Activated naive CD4-positive, alpha-beta T cell treated with anti-CD3 and anti-CD28 coated beads, Interleukin-2, amount 10 ng/mL, durations not matched to agents 7 days and 5 days (primary cell): ENCODE results near the gene SEPTIN7.
A peak's percentile ranks its signal among the peaks of the same experiment; 100 is the strongest.

ENCODE experiments used
- CTCF ChIA-PET: fragments of 350-600 bp; sonication (Branson Sonifier 250); formaldehyde crosslinking; loops from one replicate; lab custom pipeline; 2021; ENCODE audit warnings: antibody characterized with exemption; lab: Charles Lee
- DNase-seq: peaks from one replicate; pipeline ENCODE4 v3.0.0-alpha.2; 2020
- H3K27ac Mint-ChIP-seq: one replicate; pipeline ENCODE4 v1.8.0; 2021; ENCODE audit warnings: mild to moderate bottlenecking, moderate library complexity, mixed read lengths
- H3K27me3 Mint-ChIP-seq: one replicate; pipeline ENCODE4 v1.8.0; 2021; ENCODE audit warnings: mild to moderate bottlenecking, mixed read lengths
- H3K36me3 Mint-ChIP-seq: one replicate; pipeline ENCODE4 v1.8.0; 2021; ENCODE audit warnings: mixed read lengths
- H3K4me1 Mint-ChIP-seq: one replicate; pipeline ENCODE4 v1.8.0; 2021; ENCODE audit warnings: mixed read lengths
- H3K4me3 Mint-ChIP-seq: one replicate; pipeline ENCODE4 v1.8.0; 2021; ENCODE audit warnings: mild to moderate bottlenecking, moderate library complexity, mixed read lengths
- H3K9me3 Mint-ChIP-seq: one replicate; pipeline ENCODE4 v1.8.0; 2021; ENCODE audit warnings: mixed read lengths

Gene SEPTIN7

DNA sequence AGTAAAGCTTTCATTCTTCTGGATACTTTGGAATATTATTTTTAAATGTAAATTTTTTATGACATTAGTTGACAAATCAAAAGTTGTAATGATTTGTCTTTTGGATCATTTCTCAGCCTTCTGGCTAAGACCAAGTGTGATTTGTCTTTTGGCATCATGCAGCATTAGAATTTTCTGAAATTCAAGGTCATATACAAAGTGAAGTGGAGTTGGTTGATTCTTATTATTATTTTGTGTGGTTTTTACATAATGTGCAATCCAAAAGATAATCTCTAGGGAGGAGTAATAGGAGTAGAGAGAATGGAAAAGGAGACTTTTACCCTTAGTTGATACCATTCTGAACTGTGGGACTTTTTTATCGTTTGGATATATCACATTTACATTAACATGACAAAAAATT, 24.2 kb upstream of the SEPTIN7 start:
- Mint-ChIP-seq H3K36me3 (no peaks in the 10 kb centered on the region), H3K4me1 (no peaks in the 10 kb centered on the region), H3K4me3 (no peak overlapping the region), H3K9me3 (no peaks in the 10 kb centered on the region), H3K27me3 (no peaks in the 10 kb centered on the region), H3K27ac (no peak overlapping the region)
- CTCF ChIA-PET = interaction anchor here (1.2 kb wide), 1 partner anchor 14 kb away, joined by 3 read pairs; no protein-coding TSS in a partner anchor
- DNase-seq = no peak

DNA sequence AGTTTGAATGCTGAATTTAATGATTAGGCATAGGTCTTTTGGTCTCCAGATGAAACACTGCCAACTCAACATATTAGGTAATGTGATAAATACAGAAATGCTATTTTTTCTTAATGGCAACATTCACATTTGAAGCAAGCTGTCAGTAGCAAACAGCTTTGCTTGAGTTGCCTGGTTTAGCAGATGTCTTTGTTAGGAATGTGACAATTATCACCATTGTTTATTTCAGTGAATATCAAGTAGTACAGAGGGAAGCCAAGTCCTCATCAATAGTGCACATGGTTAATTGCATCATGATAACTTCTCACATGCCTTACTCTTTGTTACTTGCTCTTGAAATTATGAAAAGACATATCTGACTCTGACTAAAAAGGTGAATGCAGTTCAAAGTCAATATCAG, 23.7 kb upstream of the SEPTIN7 start:
- CTCF ChIA-PET = interaction anchor here (1.2 kb wide), 1 partner anchor 15 kb away, joined by 3 read pairs; no protein-coding TSS in a partner anchor
- Mint-ChIP-seq H3K4me3 (no peak overlapping the region), H3K9me3 (no peaks in the 10 kb centered on the region), H3K4me1 (no peaks in the 10 kb centered on the region), H3K27me3 (no peaks in the 10 kb centered on the region), H3K36me3 (no peaks in the 10 kb centered on the region), H3K27ac (no peak overlapping the region)
- DNase-seq = no peak

DNA sequence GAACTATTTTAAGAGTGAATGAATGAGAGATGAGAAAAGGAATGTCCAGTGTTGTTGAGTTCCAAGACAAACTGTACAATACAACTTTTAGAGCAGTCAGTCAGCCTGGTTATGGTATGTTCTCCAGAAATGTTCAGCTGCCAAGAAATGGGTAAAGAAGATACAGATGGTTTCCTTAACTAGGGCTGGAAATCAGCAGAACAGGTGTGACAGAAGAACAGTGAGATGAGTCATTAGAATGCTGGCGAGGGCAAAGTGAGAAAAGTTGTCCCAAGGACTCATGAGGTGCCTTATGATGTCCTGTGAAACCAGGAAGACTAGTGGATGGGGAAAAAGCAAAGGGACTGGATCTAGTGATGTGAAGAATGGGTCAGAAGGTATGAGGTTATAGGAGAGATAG, 20.8 kb upstream of the SEPTIN7 start:
- no peak for DNase-seq
- CTCF ChIA-PET = no interaction called here
- Mint-ChIP-seq H3K4me3 (no peak overlapping the region), H3K9me3 (no peaks in the 10 kb centered on the region), H3K27me3 (no peaks in the 10 kb centered on the region), H3K36me3 (no peaks in the 10 kb centered on the region), H3K4me1 (no peaks in the 10 kb centered on the region), H3K27ac (no peak overlapping the region)

DNA sequence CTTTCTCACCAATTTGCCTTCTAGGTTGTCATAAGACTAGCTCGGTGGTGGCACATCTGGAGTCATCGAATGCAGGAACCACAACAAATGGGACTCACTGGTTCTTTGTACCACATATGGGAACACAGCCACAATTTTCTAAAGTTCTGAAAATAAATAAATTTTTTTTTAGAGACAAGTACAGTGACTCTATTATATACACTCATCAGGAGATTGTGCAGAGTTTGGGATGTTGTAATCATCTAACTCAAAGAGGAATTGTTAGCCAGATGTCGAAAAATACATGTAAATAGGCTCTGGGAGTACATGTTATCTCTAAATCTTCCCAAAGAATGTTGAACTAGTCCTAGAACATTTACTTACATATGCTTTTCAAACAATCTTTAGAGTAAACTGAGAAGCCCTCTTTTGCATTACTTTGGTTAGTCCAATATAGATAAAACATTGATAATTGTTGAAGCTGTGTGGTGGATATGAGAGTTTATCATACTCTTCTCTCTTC, 19.6 kb upstream of the SEPTIN7 start:
- Mint-ChIP-seq H3K4me3 (no peak overlapping the region), H3K27ac (no peak overlapping the region), H3K9me3 (no peaks in the 10 kb centered on the region), H3K36me3 (no peaks in the 10 kb centered on the region), H3K27me3 (no peaks in the 10 kb centered on the region), H3K4me1 (no peaks in the 10 kb centered on the region)
- CTCF ChIA-PET = no interaction called here
- DNase-seq = no peak

DNA sequence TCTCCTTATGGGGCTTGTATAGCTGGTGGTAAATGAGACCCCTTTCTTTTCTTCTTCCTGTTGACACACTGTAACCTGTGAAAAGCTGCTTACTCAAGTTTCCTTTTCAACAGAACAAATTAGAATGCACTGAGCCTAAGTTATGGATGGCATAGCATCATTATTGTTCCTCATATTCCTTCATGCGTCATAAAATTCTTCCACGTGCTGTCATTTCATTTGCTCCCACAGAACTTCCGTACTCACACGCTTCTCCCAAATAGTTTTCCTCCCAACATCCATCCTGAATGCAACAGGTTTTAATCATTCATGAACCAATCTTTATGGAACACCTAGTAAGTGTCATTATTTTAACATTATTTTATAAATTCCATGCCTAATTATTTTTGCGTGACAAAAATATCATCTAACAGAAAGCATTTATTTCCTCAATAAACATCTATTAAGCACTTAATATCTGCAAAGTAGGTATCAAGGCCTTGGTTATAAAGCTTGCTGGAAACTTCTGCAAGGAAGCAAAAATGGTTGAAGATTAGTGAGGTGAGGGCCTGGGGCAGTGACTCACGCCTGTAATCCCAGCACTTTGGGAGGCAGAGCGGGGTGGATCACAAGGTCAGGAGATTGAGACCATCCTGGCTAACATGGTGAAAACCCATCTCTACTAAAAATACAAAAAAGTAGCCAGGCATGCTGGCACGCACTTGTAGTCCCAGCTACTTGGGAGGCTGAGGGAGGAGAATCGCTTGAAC, 18.9 kb upstream of the SEPTIN7 start:
- no peak overlapping the region for H3K4me3 Mint-ChIP-seq
- no peak overlapping the region for H3K27ac Mint-ChIP-seq
- no peaks in the 10 kb centered on the region for H3K36me3 Mint-ChIP-seq
- no peaks in the 10 kb centered on the region for H3K9me3 Mint-ChIP-seq
- H3K27me3 Mint-ChIP-seq = no peaks in the 10 kb centered on the region
- DNase-seq = no peak
- CTCF ChIA-PET = no interaction called here
- no peaks in the 10 kb centered on the region for H3K4me1 Mint-ChIP-seq

DNA sequence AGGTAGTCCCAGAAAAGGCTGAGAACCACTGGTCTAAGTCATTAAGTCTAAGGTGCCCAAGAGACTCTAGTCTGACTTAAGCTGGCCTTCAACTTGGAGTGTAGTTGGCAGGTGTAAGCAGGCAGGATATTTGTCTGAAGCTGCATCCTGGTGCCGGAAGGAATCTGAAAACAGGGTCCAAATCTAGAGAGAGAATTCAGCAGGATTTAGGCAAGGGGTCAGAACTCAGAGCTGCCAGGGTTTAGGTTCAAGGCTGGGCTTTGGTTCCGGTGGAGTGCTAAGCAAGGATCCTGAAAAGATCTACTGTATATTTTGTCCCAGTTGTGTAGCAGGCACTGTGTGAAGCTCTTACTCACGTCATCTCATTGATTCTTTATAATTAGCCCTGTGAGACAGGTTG, 16.5 kb upstream of the SEPTIN7 start:
- Mint-ChIP-seq H3K27ac (no peak overlapping the region), H3K9me3 (peaks cover 3% of the 10 kb centered on the region), H3K4me3 (no peak overlapping the region), H3K4me1 (no peaks in the 10 kb centered on the region), H3K36me3 (no peaks in the 10 kb centered on the region), H3K27me3 (no peaks in the 10 kb centered on the region)
- DNase-seq = no peak
- CTCF ChIA-PET = no interaction called here

DNA sequence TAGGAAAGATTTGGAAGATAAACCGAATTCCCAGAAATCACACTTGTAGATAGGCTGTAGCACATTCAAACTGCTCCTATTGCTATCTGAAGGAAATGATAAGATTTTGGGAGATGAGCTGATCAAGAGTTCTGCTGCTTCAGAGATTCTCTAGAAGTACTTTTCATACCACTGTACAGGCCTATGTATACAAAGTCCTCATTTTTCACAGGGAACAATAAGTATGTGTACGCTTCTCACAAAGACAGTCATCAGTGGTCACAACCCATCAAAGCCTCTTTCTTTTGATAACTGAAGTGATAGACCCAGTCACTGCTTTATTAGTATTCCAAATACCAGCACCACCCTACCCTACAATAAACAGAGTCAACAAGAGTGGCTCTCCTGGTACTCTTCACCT, 15.6 kb upstream of the SEPTIN7 start:
- CTCF ChIA-PET = no interaction called here
- Mint-ChIP-seq H3K4me1 (no peaks in the 10 kb centered on the region), H3K27me3 (no peaks in the 10 kb centered on the region), H3K36me3 (no peaks in the 10 kb centered on the region), H3K9me3 (peaks cover 7% of the 10 kb centered on the region), H3K27ac (no peak overlapping the region), H3K4me3 (no peak overlapping the region)
- DNase-seq = no peak

DNA sequence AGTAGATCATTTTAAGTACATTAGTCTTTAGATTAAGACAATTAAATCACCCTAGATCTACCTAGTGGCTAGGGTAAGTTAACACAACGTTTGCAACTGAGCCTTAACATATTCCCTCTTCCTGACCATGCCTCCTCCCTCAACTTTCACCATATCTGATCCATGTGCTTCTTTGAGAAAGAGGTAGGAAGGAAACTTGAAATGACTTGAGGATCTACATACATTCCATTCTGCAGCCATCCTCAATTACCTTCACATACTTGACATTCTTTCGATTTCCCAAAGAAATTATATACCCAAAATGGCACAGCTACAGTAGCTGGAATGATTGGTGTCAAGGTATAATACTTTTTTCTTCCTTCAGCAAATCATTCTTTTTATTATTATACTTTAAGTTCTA, 12.9 kb upstream of the SEPTIN7 start:
- H3K4me3 Mint-ChIP-seq = no peak overlapping the region
- DNase-seq = no peak
- peaks cover 3% of the 10 kb centered on the region for H3K36me3 Mint-ChIP-seq
- H3K27me3 Mint-ChIP-seq = no peaks in the 10 kb centered on the region
- CTCF ChIA-PET = no interaction called here
- no peak overlapping the region for H3K27ac Mint-ChIP-seq
- H3K9me3 Mint-ChIP-seq = peaks cover 9% of the 10 kb centered on the region
- H3K4me1 Mint-ChIP-seq = no peaks in the 10 kb centered on the region

DNA sequence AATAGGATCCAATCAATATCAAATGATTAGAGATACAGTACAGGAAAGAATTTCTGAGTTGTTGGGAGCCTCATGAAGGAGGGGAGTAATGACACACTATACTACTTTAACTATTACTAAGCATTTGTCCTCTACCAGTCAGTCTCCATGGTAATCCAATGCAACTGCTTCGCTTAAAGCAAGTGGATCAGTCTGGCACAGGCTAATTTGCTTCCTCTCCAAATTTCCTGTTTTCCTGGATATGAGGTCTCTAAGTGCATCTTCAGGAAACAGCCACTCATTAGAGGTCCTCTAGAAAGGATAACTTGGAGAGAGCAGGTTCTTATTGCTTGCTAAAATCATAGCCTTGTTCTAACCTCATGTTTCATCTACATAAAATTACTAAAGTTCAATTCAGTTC, 8.4 kb upstream of the SEPTIN7 start:
- Mint-ChIP-seq H3K27me3 (no peaks in the 10 kb centered on the region), H3K36me3 (peaks cover 10% of the 10 kb centered on the region), H3K9me3 (peaks cover 12% of the 10 kb centered on the region), H3K4me3 (no peak overlapping the region), H3K27ac (no peak overlapping the region), H3K4me1 (peaks cover 3% of the 10 kb centered on the region)
- CTCF ChIA-PET = no interaction called here
- DNase-seq = no peak

DNA sequence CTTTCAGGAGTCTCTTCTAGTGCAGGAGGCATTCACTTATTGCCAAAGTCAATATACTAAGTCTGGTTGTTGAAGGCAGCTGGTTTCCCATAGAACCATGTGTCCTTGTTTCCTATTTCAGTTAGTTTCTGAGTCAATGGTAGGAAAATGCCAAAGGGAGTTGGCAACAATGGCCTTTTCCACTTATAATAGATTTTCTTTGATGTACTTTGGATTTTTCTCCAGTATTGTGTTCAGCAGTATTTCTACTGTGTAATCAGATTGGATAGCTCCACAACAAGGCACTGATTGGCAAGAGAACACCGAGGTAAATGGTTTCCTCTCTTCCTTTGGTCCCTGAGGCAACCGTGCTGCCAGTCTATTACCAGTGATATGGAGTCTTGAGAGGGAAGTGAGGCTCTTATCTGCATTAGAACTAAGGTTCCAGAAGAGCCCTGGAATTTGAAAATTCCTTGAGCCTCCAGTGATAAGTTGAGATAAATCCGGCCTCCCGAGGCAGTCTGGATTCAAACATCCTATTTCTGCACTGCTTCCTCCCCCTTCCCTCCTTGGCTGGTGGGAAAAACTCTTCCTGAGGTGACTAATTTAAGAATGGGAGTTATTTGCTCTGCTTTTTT, 7.9 kb upstream of the SEPTIN7 start:
- no peaks in the 10 kb centered on the region for H3K27me3 Mint-ChIP-seq
- CTCF ChIA-PET = no interaction called here

DNA sequence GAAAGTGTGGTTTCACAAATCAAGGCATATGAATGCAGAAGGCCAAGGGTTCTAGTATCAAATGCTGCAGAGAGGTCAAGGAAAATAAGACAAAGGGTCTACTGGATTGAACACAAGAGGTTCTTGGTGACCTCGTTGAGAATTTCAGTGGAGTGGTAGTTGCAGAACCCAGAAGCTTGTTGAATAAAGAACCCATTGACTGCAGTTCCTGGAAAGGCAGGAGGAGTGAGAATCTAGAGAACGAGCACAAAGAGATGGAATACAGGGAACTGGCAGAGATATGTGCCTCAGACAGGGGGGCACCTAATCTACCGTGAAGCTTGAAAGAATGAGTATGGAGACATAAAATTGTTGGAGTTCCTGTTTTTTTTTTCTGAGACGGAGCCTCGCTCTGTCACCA, 3.5 kb upstream of the SEPTIN7 start:
- peaks cover 5% of the 10 kb centered on the region for H3K27me3 Mint-ChIP-seq
- CTCF ChIA-PET = no interaction called here
- peaks cover 2% of the 10 kb centered on the region for H3K9me3 Mint-ChIP-seq
- no peak for DNase-seq
- H3K27ac Mint-ChIP-seq = no peak overlapping the region
- H3K4me3 Mint-ChIP-seq = no peak overlapping the region
- peaks cover 9% of the 10 kb centered on the region for H3K36me3 Mint-ChIP-seq
- H3K4me1 Mint-ChIP-seq = peaks cover 12% of the 10 kb centered on the region

More for the DNA sequence above, 7.9 kb upstream of the SEPTIN7 start:
- H3K36me3 Mint-ChIP-seq = peaks cover 10% of the 10 kb centered on the region
- peaks cover 6% of the 10 kb centered on the region for H3K4me1 Mint-ChIP-seq
- no peak for DNase-seq
- peaks cover 12% of the 10 kb centered on the region for H3K9me3 Mint-ChIP-seq
- H3K4me3 Mint-ChIP-seq = no peak overlapping the region
- H3K27ac Mint-ChIP-seq = no peak overlapping the region

DNA sequence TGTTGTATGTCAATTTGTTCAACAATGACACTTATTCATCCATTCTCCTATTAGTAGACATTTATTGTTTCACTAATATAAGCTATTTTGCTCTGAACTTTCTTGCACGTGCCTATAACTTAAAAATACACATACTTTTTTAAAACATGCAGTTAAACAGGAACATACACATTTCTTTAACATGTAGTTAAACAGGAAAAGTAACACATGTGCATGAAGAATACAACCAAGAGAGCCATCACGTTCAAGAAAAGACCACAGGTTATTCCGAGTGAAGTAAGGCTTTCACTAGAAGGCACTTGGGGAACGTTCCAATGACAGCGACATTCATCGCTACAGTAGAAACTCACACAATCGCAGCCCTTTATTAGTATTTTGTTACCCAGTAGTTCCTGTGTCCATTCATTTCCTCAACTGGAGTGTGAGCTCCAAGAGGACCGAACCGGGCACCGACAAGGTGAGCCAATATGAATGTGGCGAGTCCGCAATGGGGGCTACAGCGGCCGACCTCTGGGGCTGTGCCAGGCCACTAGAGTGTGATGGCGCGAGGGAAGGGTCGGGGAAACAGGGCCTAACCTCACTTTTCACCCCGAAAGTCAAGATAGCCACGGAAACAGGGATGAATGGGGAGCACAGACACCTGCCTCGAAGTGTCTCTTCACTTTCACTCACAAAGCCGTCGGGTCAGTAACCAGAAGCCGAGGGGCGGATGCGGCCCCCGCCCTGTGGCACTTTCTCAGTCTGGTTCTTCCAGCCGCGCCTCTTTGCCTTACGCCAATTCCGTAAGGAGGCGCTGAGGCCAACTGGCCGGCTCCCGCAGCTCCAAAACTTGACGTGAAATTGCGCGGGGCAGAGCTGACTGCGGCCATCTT, 775 bp upstream of the SEPTIN7 start:
- H3K9me3 Mint-ChIP-seq = no peaks in the 10 kb centered on the region
- peaks cover 5% of the 10 kb centered on the region for H3K27me3 Mint-ChIP-seq
- CTCF ChIA-PET = interaction anchor here (0.5 to 1.0 kb wide), 2 partner anchors 90 to 105 kb away, joined by 3 to 4 read pairs; partner anchors contain the start of gene HERPUD2
- peak overlapping the region; percentile 98 for H3K27ac Mint-ChIP-seq
- DNase-seq = peak; percentile 88
- H3K4me3 Mint-ChIP-seq = peak overlapping the region; percentile 94
- peaks cover 37% of the 10 kb centered on the region for H3K4me1 Mint-ChIP-seq
- H3K36me3 Mint-ChIP-seq = peaks cover 30% of the 10 kb centered on the region

DNA sequence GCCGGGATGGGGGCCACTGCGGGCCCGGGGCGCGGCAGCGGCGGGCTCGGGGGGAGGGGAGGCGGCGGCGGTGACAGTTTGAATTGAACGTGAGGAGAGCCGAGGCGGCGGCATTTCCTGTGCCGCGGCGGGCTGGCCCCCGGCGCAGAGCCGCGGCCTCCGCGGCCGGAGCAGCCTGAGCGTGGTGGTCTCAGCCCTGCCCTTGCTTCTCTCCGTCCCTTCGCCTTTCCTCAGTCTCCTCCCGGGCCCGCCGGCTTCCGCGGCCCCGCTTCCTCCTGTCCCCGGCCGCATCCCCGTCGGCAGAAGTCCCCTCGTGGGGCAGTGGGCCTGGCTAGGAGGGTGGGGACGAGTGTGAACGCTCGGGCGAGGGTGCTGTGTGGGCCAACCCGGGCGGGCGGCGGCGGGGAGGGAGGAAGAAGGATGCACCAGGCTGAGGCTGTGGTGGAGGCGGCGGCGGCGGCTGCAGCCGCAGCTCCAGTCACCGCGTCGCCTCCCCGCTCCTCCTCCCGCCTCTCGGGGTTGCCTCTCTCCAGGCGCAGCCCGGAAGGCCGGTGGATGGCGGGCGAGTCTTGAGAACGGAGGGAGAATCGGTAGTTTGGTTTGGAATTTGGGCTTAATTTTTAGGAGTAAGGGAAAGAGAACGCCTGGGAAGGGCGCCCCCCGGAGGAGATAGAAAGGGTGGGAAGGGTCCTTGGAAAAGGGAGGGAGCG, 690 bp downstream of the SEPTIN7 start:
- peaks cover 47% of the 10 kb centered on the region for H3K4me1 Mint-ChIP-seq
- peak overlapping the region; percentile 94 for H3K4me3 Mint-ChIP-seq
- peak overlapping the region; percentile 98 for H3K27ac Mint-ChIP-seq
- CTCF ChIA-PET = interaction anchor here (0.8 to 1.2 kb wide), 4 partner anchors 10 to 92 kb away, joined by 3 to 4 read pairs (median 3); no protein-coding TSS in a partner anchor
- peak; percentile 82 for DNase-seq
- no peaks in the 10 kb centered on the region for H3K9me3 Mint-ChIP-seq
- H3K27me3 Mint-ChIP-seq = peaks cover 5% of the 10 kb centered on the region
- H3K36me3 Mint-ChIP-seq = peaks cover 36% of the 10 kb centered on the region
